Uterus (tissue), 2 donors: Measurements from ENCODE around the gene PSMA6.

ENCODE experiments used
- CTCF ChIP-seq, 4 experiments: fragments of 200-600 bp in 2 of 4; fragments of 450-650 bp in 2 of 4; sonication (generic) in 2 of 4; IDR thresholded peaks; one replicate each; pipeline ENCODE4 v1.5.1; 2016 to 2019; ENCODE audit warnings: antibody characterized with exemption in 4 of 4, mild to moderate bottlenecking in 2 of 4, moderate library complexity in 1 of 4
- POLR2A ChIP-seq, 2 donors: fragments of 450-650 bp; IDR thresholded peaks; one replicate each; pipeline ENCODE4 v1.6.1; 2016; ENCODE audit warnings: antibody characterized with exemption in 2 of 2, mild to moderate bottlenecking in 1 of 2, moderate library complexity in 1 of 2

- TF ChIP-seq CTCF (IDR thresholded peaks at IDR 0.05) (peak in 2 of 4 experiments; percentile 8 to 20), POLR2A (IDR thresholded peaks at IDR 0.05) (peak; percentile 61 to 76)
These were observed at the start of gene PSMA6 for GRCh38 chr14:35292051-35292769.
